ENCODE results near the gene SLC25A1.

Gene SLC25A1

GRCh38 chr22:19128946-19129727, 49.4 kb downstream of the SLC25A1 start:
- H3K4me3 ChIP-seq (ENCODE audit: low read length) = no peak overlapping the region
- no peak for DNase-seq (ENCODE audit: low read depth, low spot score)

GRCh38 chr22:19128009-19128401, 50.5 kb downstream of the SLC25A1 start:
- no peak overlapping the region for H3K4me3 ChIP-seq (ENCODE audit: low read length)
- no peak for DNase-seq (ENCODE audit: low read depth, low spot score)

GRCh38 chr22:19127329-19128008, 51.1 kb downstream of the SLC25A1 start:
- no peak overlapping the region for H3K4me3 ChIP-seq (ENCODE audit: low read length)
- no peak for DNase-seq (ENCODE audit: low read depth, low spot score)

- H3K4me3 ChIP-seq (ENCODE audit: low read length) = no peak overlapping the region
- DNase-seq (ENCODE audit: low read depth, low spot score) = no peak
Observed at GRCh38 chr22:19126309-19127273, 51.9 kb downstream of the SLC25A1 start.

Measured in Jurkat, Clone E6-1 (cell line).